GM12878 (cell line): ENCODE measurements around the gene SIKE1. TPM values are rescaled to one million over a fixed set of nuclear protein-coding genes. Genes with fewer than 3 reads are reported as not detected.

Experiments used
- CREB1 ChIP-seq: IDR thresholded peaks from 2 replicates; pipeline ENCODE4 v1.6.1; 2012; ENCODE audit warnings: low read depth, mild to moderate bottlenecking, inconsistent platforms
- CREM ChIP-seq: IDR thresholded peaks from 2 replicates; pipeline ENCODE4 v1.6.1; 2014; ENCODE audit warnings: antibody characterized with exemption, low read depth
- CTCF ChIP-seq, 3 experiments: IDR thresholded peaks in 2 of 3; conservative IDR thresholded peaks in 1 of 3; 2 replicates each; pipeline ENCODE4 v1.5.1; 2011; ENCODE audit warnings: low read depth in 3 of 3, low read length in 3 of 3, mild to moderate bottlenecking in 3 of 3, control low read depth in 2 of 3, moderate library complexity in 2 of 3, inconsistent platforms in 1 of 3, mixed read lengths in 1 of 3; ENCODE audit not compliant: control insufficient read depth in 2 of 3, insufficient read depth in 1 of 3; ENCODE audit errors: extremely low read depth in 1 of 3
- FOXK2 ChIP-seq: fragments of 450-650 bp; IDR thresholded peaks from 2 replicates; pipeline ENCODE4 v1.6.1; 2017; ENCODE audit warnings: mild to moderate bottlenecking, moderate library complexity
- HDGF ChIP-seq: fragments of 450-650 bp; IDR thresholded peaks from 2 replicates; pipeline ENCODE4 v1.6.1; 2016; ENCODE audit warnings: antibody characterized with exemption
- IKZF2 ChIP-seq, 2 experiments: fragments of 450-650 bp; IDR thresholded peaks; 2 replicates each; pipeline ENCODE4 v1.6.1; 2017; ENCODE audit warnings: mild to moderate bottlenecking in 2 of 2, moderate library complexity in 2 of 2
- IRF4 ChIP-seq: IDR thresholded peaks from 2 replicates; pipeline ENCODE4 v1.6.1; 2011; ENCODE audit warnings: low read depth, low read length
- KLF5 ChIP-seq: fragments of 450-650 bp; IDR thresholded peaks from 2 replicates; pipeline ENCODE4 v1.6.1; 2014; ENCODE audit warnings: mild to moderate bottlenecking; ENCODE audit not compliant: partially characterized antibody
- MEF2A ChIP-seq: IDR thresholded peaks from 2 replicates; pipeline ENCODE4 v1.6.1; 2011; ENCODE audit warnings: low read depth, mild to moderate bottlenecking, low read length, moderate library complexity; ENCODE audit not compliant: insufficient read depth
- MLLT1 ChIP-seq: fragments of 450-650 bp; IDR thresholded peaks from 2 replicates; pipeline ENCODE4 v1.6.1; 2016; ENCODE audit warnings: mild to moderate bottlenecking
- MXI1 ChIP-seq: fragments of 150-350 bp; IDR thresholded peaks from 2 replicates; pipeline ENCODE4 v1.6.1; 2011; ENCODE audit warnings: low read depth, mild to moderate bottlenecking, inconsistent platforms, low read length, improper control_type of control experiment
- NKRF ChIP-seq: fragments of 450-650 bp; conservative IDR thresholded peaks from 2 replicates; pipeline ENCODE4 v1.6.1; 2017; ENCODE audit warnings: mild to moderate bottlenecking, moderate library complexity
- NR2C1 ChIP-seq: fragments of 450-650 bp; IDR thresholded peaks from 2 replicates; pipeline ENCODE4 v1.6.1; 2017; ENCODE audit warnings: antibody characterized with exemption, mild to moderate bottlenecking, moderate library complexity
- RBBP5 ChIP-seq: fragments of 200-600 bp; sonication (generic); conservative IDR thresholded peaks from 2 replicates; pipeline ENCODE4 v1.6.1; 2016
- RUNX3 ChIP-seq: IDR thresholded peaks from 2 replicates; pipeline ENCODE4 v1.6.1; 2012; ENCODE audit warnings: low read length, inconsistent platforms
- STAT3 ChIP-seq: IDR thresholded peaks from 2 replicates; pipeline ENCODE4 v1.6.1; 2011; ENCODE audit warnings: low read depth, low read length, improper control_type of control experiment
- TAF1 ChIP-seq: IDR thresholded peaks from 2 replicates; pipeline ENCODE4 v1.6.1; 2011; ENCODE audit warnings: mild to moderate bottlenecking, low read depth, low read length, borderline replicate concordance
- TCF7 ChIP-seq: IDR thresholded peaks from 2 replicates; pipeline ENCODE4 v1.6.1; 2014; ENCODE audit warnings: antibody characterized with exemption, borderline replicate concordance
- YY1 ChIP-seq: IDR thresholded peaks from 2 replicates; pipeline ENCODE4 v1.6.1; 2011; ENCODE audit warnings: low read depth, mild to moderate bottlenecking, low read length
- ZNF217 ChIP-seq: fragments of 450-650 bp; IDR thresholded peaks from 2 replicates; pipeline ENCODE4 v1.6.1; 2017; ENCODE audit warnings: antibody characterized with exemption, mild to moderate bottlenecking
- ZNF687 ChIP-seq: fragments of 450-650 bp; IDR thresholded peaks from 2 replicates; pipeline ENCODE4 v1.6.1; 2017; ENCODE audit warnings: mild to moderate bottlenecking, moderate library complexity
- polyA plus RNA-seq, 11 experiments: library from polyadenylated mRNA; depleted of rRNA in 4 of 11; unstranded in 6 of 11; stranded (reverse) in 5 of 11; fragments of >200 nt; fragmentation: Nextera tagmentation in 4 of 11; fragmentation: Illumina TruSeq in 1 of 11; extraction: Ambion mirVana in 4 of 11; extraction: Trizol in 1 of 11; gene quantifications; 1 replicate in 1 of 11; 2 replicates in 10 of 11; pipeline versions ENCODE4 v1.2.1 to v1.2.3, GENCODE V29; 2011 to 2016; ENCODE audit warnings: inconsistent platforms in 2 of 11, missing spikeins in 2 of 11, low read depth in 1 of 11
- total RNA-seq, 4 experiments: library from RNA; depleted of rRNA in 3 of 4; stranded (reverse); fragments of >200 nt in 3 of 4; fragmentation: Illumina TruSeq in 1 of 4; extraction: Trizol in 1 of 4; gene quantifications; 2 replicates each; pipeline versions ENCODE4 v1.2.1 to v1.2.3, GENCODE V29; 2013 to 2021

The SIKE1 gene
- total and polyA plus RNA-seq, 10 of the 15 experiments (the other 5 are each of a cell fraction or from before 2014, with no cell fraction given) = 10.4 to 67.0 (median 45.5) TPM

- TF ChIP-seq TAF1 = peak; percentile 89
- 0 out of 2 replicates have a peak, but pooled peaks have one; percentile 68 for TF ChIP-seq YY1
- TF ChIP-seq ZNF217 = no peak
- TF ChIP-seq STAT3 = no peak
- peak in 1 of 2 experiments; percentile 40; a peak in 1 of 4 replicates for TF ChIP-seq IKZF2 (IDR thresholded peaks at IDR 0.05)
- peak; percentile 95 for TF ChIP-seq MLLT1
- 0 out of 2 replicates have a peak, but pooled peaks have one; percentile 52 for TF ChIP-seq IRF4
- peak; percentile 39 for TF ChIP-seq KLF5
- 0 out of 2 replicates have a peak, but pooled peaks have one; percentile 36 for TF ChIP-seq RBBP5
- TF ChIP-seq HDGF = 0 out of 2 replicates have a peak, but pooled peaks have one; percentile 49
- no peak for TF ChIP-seq FOXK2
- peak; percentile 99 for TF ChIP-seq CREM
- no peak for TF ChIP-seq MEF2A
- TF ChIP-seq RUNX3 = peak; percentile 89
- TF ChIP-seq CTCF (IDR thresholded peaks at IDR 0.05 in 2 of 3, conservative IDR thresholded peaks at IDR 0.05 in 1 of 3; ENCODE audit: control insufficient read depth in 2 of 3, extremely low read depth in 1 of 3, insufficient read depth in 1 of 3, low read depth in 3 of 3, low read length in 3 of 3) = peak in 1 of 3 experiments; percentile 12; a peak in 1 of 6 replicates
- TF ChIP-seq CREB1 = peak; percentile 98
- peak; percentile 75 for TF ChIP-seq MXI1
- peak; percentile 71 for TF ChIP-seq NKRF
- no peak for TF ChIP-seq TCF7
- TF ChIP-seq NR2C1 = peak; percentile 45; the same call in 1 of the 2 replicates
- peak; percentile 53 for TF ChIP-seq ZNF687
These were observed at the start of gene SIKE1 (continued) for GRCh38 chr1:114780344-114781226.
